H1 (cell line): ENCODE data around the gene TUBAL3. TPM values are rescaled to one million over a fixed set of nuclear protein-coding genes. Genes with fewer than 3 reads are reported as not detected.
A peak's percentile ranks its signal among the peaks of the same experiment; 100 is the strongest.

Source experiments
- ATF2 ChIP-seq: IDR thresholded peaks from 2 replicates; pipeline ENCODE4 v1.6.1; 2012; ENCODE audit warnings: low read length, inconsistent platforms
- BRCA1 ChIP-seq: IDR thresholded peaks from 2 replicates; pipeline ENCODE4 v1.6.1; 2012; ENCODE audit warnings: low read depth, low read length, improper control_type of control experiment
- CBX8 ChIP-seq: fragments of 300-800, 300-1000 bp; sonication (generic); IDR thresholded peaks from 2 replicates; pipeline ENCODE4 v1.7.1; 2016; ENCODE audit warnings: low read depth, low read length, borderline replicate concordance
- CHD1 ChIP-seq: IDR thresholded peaks from 2 replicates; pipeline ENCODE4 v1.6.1; 2012; ENCODE audit warnings: low read depth, low read length, improper control_type of control experiment
- CTBP2 ChIP-seq: IDR thresholded peaks from 2 replicates; pipeline ENCODE4 v1.7.0; 2011; ENCODE audit warnings: borderline replicate concordance, mild to moderate bottlenecking, moderate library complexity, mixed read lengths, low read length; ENCODE audit not compliant: insufficient read depth, insufficient read length
- EP300 ChIP-seq, 2 experiments: IDR thresholded peaks; 1 replicate in 1 of 2; 2 replicates in 1 of 2; pipeline ENCODE4 v1.6.1; 2011 to 2012; ENCODE audit warnings: low read depth in 2 of 2, low read length in 2 of 2, mild to moderate bottlenecking in 2 of 2, borderline replicate concordance in 1 of 2, inconsistent platforms in 1 of 2, moderate library complexity in 1 of 2
- GTF2F1 ChIP-seq: IDR thresholded peaks from 2 replicates; pipeline ENCODE4 v1.6.1; 2012; ENCODE audit warnings: low read depth, low read length, improper control_type of control experiment, borderline replicate concordance
- JUND ChIP-seq: IDR thresholded peaks from 2 replicates; pipeline ENCODE4 v1.6.1; 2011; ENCODE audit warnings: mild to moderate bottlenecking, improper control_type of control experiment, low read length
- KDM1A ChIP-seq: fragments of 200-600, 300-600 bp; sonication (generic); IDR thresholded peaks from 2 replicates; pipeline ENCODE4 v1.7.1; 2016; ENCODE audit warnings: mild to moderate bottlenecking, low read length, borderline replicate concordance
- MAFK ChIP-seq: IDR thresholded peaks from 2 replicates; pipeline ENCODE4 v1.6.1; 2012; ENCODE audit warnings: low read depth, mild to moderate bottlenecking, improper control_type of control experiment, low read length
- NRF1 ChIP-seq: IDR thresholded peaks from 2 replicates; pipeline ENCODE4 v1.6.1; 2011; ENCODE audit warnings: mild to moderate bottlenecking, low read depth, low read length, improper control_type of control experiment
- PHF8 ChIP-seq: fragments of 200-600 bp; sonication (generic); conservative IDR thresholded peaks from 2 replicates; pipeline ENCODE4 v1.7.1; 2012; ENCODE audit warnings: low read depth, mild to moderate bottlenecking, inconsistent platforms, low read length, moderate library complexity
- POLR2A ChIP-seq, 2 experiments: IDR thresholded peaks; 1 replicate in 1 of 2; 2 replicates in 1 of 2; pipeline ENCODE4 v1.6.1; 2011; ENCODE audit warnings: low read depth in 2 of 2, low read length in 2 of 2, mild to moderate bottlenecking in 2 of 2; ENCODE audit errors: control extremely low read depth in 1 of 2
- POLR2AphosphoS5 ChIP-seq: IDR thresholded peaks from 2 replicates; pipeline ENCODE4 v1.6.1; 2011; ENCODE audit warnings: low read depth, low read length
- POU5F1 ChIP-seq: IDR thresholded peaks from 2 replicates; pipeline ENCODE4 v1.6.1; 2011; ENCODE audit warnings: low read depth, mild to moderate bottlenecking, low read length, moderate library complexity
- RFX5 ChIP-seq: IDR thresholded peaks from 2 replicates; pipeline ENCODE4 v1.6.1; 2011; ENCODE audit warnings: low read depth, low read length, improper control_type of control experiment, borderline replicate concordance
- RNF2 ChIP-seq: fragments of 200-900, 300-1000 bp; sonication (generic); IDR thresholded peaks from 2 replicates; pipeline ENCODE4 v1.7.1; 2016; ENCODE audit warnings: borderline replicate concordance, low read depth, mild to moderate bottlenecking, antibody characterized with exemption, low read length; ENCODE audit not compliant: poor library complexity, severe bottlenecking; ENCODE audit errors: missing control alignments
- SAP30 ChIP-seq: fragments of 300-600 bp; sonication (generic); IDR thresholded peaks from 2 replicates; pipeline ENCODE4 v1.7.1; 2012; ENCODE audit warnings: low read length, moderate library complexity, mild to moderate bottlenecking, inconsistent platforms; ENCODE audit not compliant: insufficient read depth, insufficient replicate concordance
- SIRT6 ChIP-seq: IDR thresholded peaks from one replicate; pipeline ENCODE4 v1.7.1; 2012; ENCODE audit warnings: low read length, inconsistent platforms
- SP2 ChIP-seq: IDR thresholded peaks from 2 replicates; pipeline ENCODE4 v1.6.1; 2012; ENCODE audit warnings: mild to moderate bottlenecking, low read length, inconsistent platforms
- SRF ChIP-seq: IDR thresholded peaks from 2 replicates; pipeline ENCODE4 v1.6.1; 2011; ENCODE audit warnings: mild to moderate bottlenecking, low read depth, low read length, moderate library complexity
- SUZ12 ChIP-seq: fragments of 200-600 bp; sonication (generic); IDR thresholded peaks from 2 replicates; pipeline ENCODE4 v1.6.1; 2012; ENCODE audit warnings: mild to moderate bottlenecking, inconsistent platforms, low read length, moderate library complexity, mixed read lengths
- TAF1 ChIP-seq: IDR thresholded peaks from 2 replicates; pipeline ENCODE4 v1.6.1; 2011; ENCODE audit warnings: mild to moderate bottlenecking, low read depth, low read length
- TEAD4 ChIP-seq: IDR thresholded peaks from 2 replicates; pipeline ENCODE4 v1.6.1; 2012; ENCODE audit warnings: low read depth, low read length, inconsistent platforms, mixed read lengths
- polyA plus RNA-seq, 7 experiments: library from polyadenylated mRNA; depleted of rRNA in 3 of 7; stranded (reverse) in 5 of 7; unstranded in 2 of 7; fragments of >200 nt in 5 of 7; fragments of 200-250 nt in 2 of 7; gene quantifications; 1 replicate in 5 of 7; 2 replicates in 1 of 7; 4 replicates in 1 of 7; pipeline versions ENCODE4 v1.2.1 to v1.2.3, GENCODE V29; 2011 to 2013; ENCODE audit warnings: missing spikeins in 2 of 7, mixed read lengths in 2 of 7
- total RNA-seq: library from RNA; stranded (reverse); fragmentation: NEBNext Ultra II Directional; extraction: Animal tissue kit (Norgen Biotek cat#: 25700); gene quantifications from 2 replicates; pipeline ENCODE4 v1.2.1, GENCODE V29; 2021

Gene TUBAL3
- total and polyA plus RNA-seq, 2 of the 8 experiments (the other 6 are each of a cell fraction or from before 2014, with no cell fraction given) = 0.17 TPM; not detected in 1

- TF ChIP-seq ATF2 (no peak), TAF1 (peak; percentile 50; the same call in 1 of the 2 replicates), SUZ12 (no peak), POU5F1 (no peak), KDM1A (no peak), EP300 (IDR thresholded peaks at IDR 0.05; ENCODE audit: borderline replicate concordance in 1 of 2, low read depth in 2 of 2, low read length in 2 of 2) (no peak), RFX5 (no peak), GTF2F1 (no peak), CTBP2 (no peak), SRF (no peak), TEAD4 (no peak), SAP30 (no peak), POLR2A (IDR thresholded peaks at IDR 0.05; ENCODE audit: control extremely low read depth in 1 of 2, low read depth in 2 of 2, low read length in 2 of 2) (peak; percentile 43 to 53), JUND (no peak), PHF8 (peak; percentile 91), SIRT6 (no peak), BRCA1 (no peak), CHD1 (no peak), RNF2 (no peak), POLR2AphosphoS5 (no peak), MAFK (no peak), SP2 (peak; percentile 45), NRF1 (no peak), CBX8 (no peak)
Measured at GRCh38 chr10:5412277-5412941, 7.8 kb upstream of the TUBAL3 start, which contains the start of gene NET1 (continued).
